Measurements from ENCODE around the gene DLG5.

Gene DLG5

DNA sequence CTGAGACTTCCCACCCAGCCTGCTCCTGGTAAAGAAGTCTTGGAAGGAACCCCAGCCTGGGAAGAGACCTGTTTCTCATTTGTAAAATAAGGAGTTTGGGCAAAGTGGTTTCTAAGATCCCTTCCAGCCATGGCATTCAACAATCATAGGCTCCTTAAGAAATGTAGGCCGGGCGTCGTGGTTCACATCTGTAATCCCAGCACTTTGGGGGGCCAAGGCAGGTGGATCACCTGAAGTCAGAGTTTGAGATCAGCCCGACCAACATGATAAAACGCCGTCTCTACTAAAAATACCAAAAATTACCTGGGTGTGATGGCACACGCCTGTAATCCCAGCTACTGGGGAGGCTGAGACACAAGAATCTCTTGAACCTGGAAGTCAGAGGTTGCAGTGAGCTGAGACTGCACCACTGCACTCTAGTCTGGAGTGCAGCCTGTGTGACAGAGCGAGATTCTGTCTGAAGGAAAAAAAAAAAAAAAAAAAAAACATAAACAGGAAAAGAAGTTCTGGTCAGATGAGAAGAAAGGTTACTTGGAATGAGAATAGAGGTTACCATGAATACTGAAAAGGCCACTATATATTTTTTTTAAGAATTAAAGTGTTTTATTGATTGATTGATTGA lies 15.9 kb downstream of the DLG5 start:
- peaks cover 6% of the 10 kb centered on the region for H3K79me1 ChIP-seq (ENCODE audit: low read length)
- H2BK5ac ChIP-seq (ENCODE audit: low read depth, low read length, poor library complexity), result no peak overlapping the region
- no peak overlapping the region for H3K4me2 ChIP-seq (ENCODE audit: low read length)
- no peak overlapping the region for H2BK12ac ChIP-seq (ENCODE audit: low read length)
- no peak overlapping the region for H2BK120ac ChIP-seq (ENCODE audit: insufficient read depth, low read length, poor library complexity)
- no peak overlapping the region for H3K23ac ChIP-seq (ENCODE audit: low read length)
- peaks cover 2 to 6% of the 10 kb centered on the region in 2 experiments for H3K36me3 ChIP-seq (ENCODE audit: control insufficient read depth in 1 of 2, insufficient read depth in 2 of 2, low read length in 2 of 2)
- no peak for DNase-seq
- H3K9me3 ChIP-seq (ENCODE audit: insufficient read depth, low read depth, low read length), result no peaks in the 10 kb centered on the region
- H3K4me1 ChIP-seq (ENCODE audit: control insufficient read depth in 1 of 2, insufficient read depth in 2 of 2, low read length in 2 of 2), result peaks cover 15 to 22% of the 10 kb centered on the region in 2 experiments
- H3K4ac ChIP-seq (ENCODE audit: low read depth, low read length), result peak overlapping the region; percentile 49
- no peak overlapping the region for H2AK5ac ChIP-seq (ENCODE audit: low read length)
- H3K27ac ChIP-seq (ENCODE audit: low read depth, low read length), result peak overlapping the region; percentile 57
- no peak overlapping the region for H4K12ac ChIP-seq (ENCODE audit: low read depth, low read length)
- no peak overlapping the region for H3K4me3 ChIP-seq (ENCODE audit: low read depth, low read length)
- no peak overlapping the region for H3K9ac ChIP-seq (ENCODE audit: low read length)
- no peak overlapping the region for H2AFZ ChIP-seq (ENCODE audit: insufficient read depth, low read length, poor library complexity)
- H3K27me3 ChIP-seq (ENCODE audit: insufficient read depth, low read length), result no peaks in the 10 kb centered on the region
- peak overlapping the region; percentile 17 for H3K18ac ChIP-seq (ENCODE audit: low read length)
- H4K8ac ChIP-seq (ENCODE audit: low read depth, low read length), result no peak overlapping the region
- no peak overlapping the region for H3K14ac ChIP-seq (ENCODE audit: low read length)
- H4K91ac ChIP-seq (ENCODE audit: low read depth, low read length), result peak overlapping the region; percentile 8
- peaks cover 9% of the 10 kb centered on the region for H3K79me2 ChIP-seq (ENCODE audit: control insufficient read depth, insufficient read depth, low read length, poor library complexity)
- no CpG with 5 or more reads among the region's 8 CpGs for WGBS (ENCODE audit: extremely low coverage, insufficient coverage, insufficient read length)

- peaks cover 9% of the 10 kb centered on the region for H3K79me2 ChIP-seq (ENCODE audit: control insufficient read depth, insufficient read depth, low read length, poor library complexity)
- H3K36me3 ChIP-seq (ENCODE audit: control insufficient read depth in 1 of 2, insufficient read depth in 2 of 2, low read length in 2 of 2), result peaks cover 2 to 6% of the 10 kb centered on the region in 2 experiments
- no peak overlapping the region for H2BK120ac ChIP-seq (ENCODE audit: insufficient read depth, low read length, poor library complexity)
- no peak overlapping the region for H3K9ac ChIP-seq (ENCODE audit: low read length)
- H4K8ac ChIP-seq (ENCODE audit: low read depth, low read length), result no peak overlapping the region
- H3K4me3 ChIP-seq (ENCODE audit: low read depth, low read length), result no peak overlapping the region
- H3K9me3 ChIP-seq (ENCODE audit: insufficient read depth, low read depth, low read length), result no peaks in the 10 kb centered on the region
- WGBS (ENCODE audit: extremely low coverage, insufficient coverage, insufficient read length), result no CpG with 5 or more reads among the region's 11 CpGs
- no peak for DNase-seq
- H4K12ac ChIP-seq (ENCODE audit: low read depth, low read length), result no peak overlapping the region
- H3K14ac ChIP-seq (ENCODE audit: low read length), result no peak overlapping the region
- peak overlapping the region; percentile 2 for H2BK12ac ChIP-seq (ENCODE audit: low read length)
- H3K4me1 ChIP-seq (ENCODE audit: control insufficient read depth in 1 of 2, insufficient read depth in 2 of 2, low read length in 2 of 2), result peaks cover 15 to 22% of the 10 kb centered on the region in 2 experiments
- no peak overlapping the region for H4K91ac ChIP-seq (ENCODE audit: low read depth, low read length)
- H3K4ac ChIP-seq (ENCODE audit: low read depth, low read length), result no peak overlapping the region
- peaks cover 6% of the 10 kb centered on the region for H3K79me1 ChIP-seq (ENCODE audit: low read length)
- no peak overlapping the region for H3K18ac ChIP-seq (ENCODE audit: low read length)
- no peak overlapping the region for H2AK5ac ChIP-seq (ENCODE audit: low read length)
- H2BK5ac ChIP-seq (ENCODE audit: low read depth, low read length, poor library complexity), result no peak overlapping the region
- no peaks in the 10 kb centered on the region for H3K27me3 ChIP-seq (ENCODE audit: insufficient read depth, low read length)
- H3K27ac ChIP-seq (ENCODE audit: low read depth, low read length), result peak overlapping the region; percentile 57
- H2AFZ ChIP-seq (ENCODE audit: insufficient read depth, low read length, poor library complexity), result no peak overlapping the region
- H3K23ac ChIP-seq (ENCODE audit: low read length), result no peak overlapping the region
- H3K4me2 ChIP-seq (ENCODE audit: low read length), result no peak overlapping the region
Observed at GRCh38 chr10:77909749-77910375, 16.7 kb downstream of the DLG5 start.

- DNase-seq, result no peak
- H3K27me3 ChIP-seq (ENCODE audit: insufficient read depth, low read length), result no peaks in the 10 kb centered on the region
- no peak overlapping the region for H2AFZ ChIP-seq (ENCODE audit: insufficient read depth, low read length, poor library complexity)
- H3K9me3 ChIP-seq (ENCODE audit: insufficient read depth, low read depth, low read length), result no peaks in the 10 kb centered on the region
- H3K9ac ChIP-seq (ENCODE audit: low read length), result no peak overlapping the region
- H2BK12ac ChIP-seq (ENCODE audit: low read length), result no peak overlapping the region
- H4K91ac ChIP-seq (ENCODE audit: low read depth, low read length), result no peak overlapping the region
- H3K27ac ChIP-seq (ENCODE audit: low read depth, low read length), result peak overlapping the region; percentile 48
- H2BK120ac ChIP-seq (ENCODE audit: insufficient read depth, low read length, poor library complexity), result no peak overlapping the region
- H3K23ac ChIP-seq (ENCODE audit: low read length), result peak overlapping the region; percentile 76
- no peak overlapping the region for H4K8ac ChIP-seq (ENCODE audit: low read depth, low read length)
- no peak overlapping the region for H3K18ac ChIP-seq (ENCODE audit: low read length)
- no peak overlapping the region for H3K4me2 ChIP-seq (ENCODE audit: low read length)
- H3K79me1 ChIP-seq (ENCODE audit: low read length), result peaks cover 6% of the 10 kb centered on the region
- whole genome bisulfite sequencing (ENCODE audit: extremely low coverage, insufficient coverage, insufficient read length), result no CpG with 5 or more reads among the region's 9 CpGs
- H3K79me2 ChIP-seq (ENCODE audit: control insufficient read depth, insufficient read depth, low read length, poor library complexity), result peaks cover 7% of the 10 kb centered on the region
- H3K36me3 ChIP-seq (ENCODE audit: control insufficient read depth in 1 of 2, insufficient read depth in 2 of 2, low read length in 2 of 2), result peaks cover 2 to 6% of the 10 kb centered on the region in 2 experiments
- no peak overlapping the region for H3K4ac ChIP-seq (ENCODE audit: low read depth, low read length)
- no peak overlapping the region for H3K14ac ChIP-seq (ENCODE audit: low read length)
- H3K4me3 ChIP-seq (ENCODE audit: low read depth, low read length), result no peak overlapping the region
- H3K4me1 ChIP-seq (ENCODE audit: control insufficient read depth in 1 of 2, insufficient read depth in 2 of 2, low read length in 2 of 2), result peaks cover 15 to 22% of the 10 kb centered on the region in 2 experiments
- no peak overlapping the region for H2AK5ac ChIP-seq (ENCODE audit: low read length)
- peak overlapping the region; percentile 28 for H2BK5ac ChIP-seq (ENCODE audit: low read depth, low read length, poor library complexity)
- no peak overlapping the region for H4K12ac ChIP-seq (ENCODE audit: low read depth, low read length)
Observed at GRCh38 chr10:77909021-77909748, 17.4 kb downstream of the DLG5 start.

DNA sequence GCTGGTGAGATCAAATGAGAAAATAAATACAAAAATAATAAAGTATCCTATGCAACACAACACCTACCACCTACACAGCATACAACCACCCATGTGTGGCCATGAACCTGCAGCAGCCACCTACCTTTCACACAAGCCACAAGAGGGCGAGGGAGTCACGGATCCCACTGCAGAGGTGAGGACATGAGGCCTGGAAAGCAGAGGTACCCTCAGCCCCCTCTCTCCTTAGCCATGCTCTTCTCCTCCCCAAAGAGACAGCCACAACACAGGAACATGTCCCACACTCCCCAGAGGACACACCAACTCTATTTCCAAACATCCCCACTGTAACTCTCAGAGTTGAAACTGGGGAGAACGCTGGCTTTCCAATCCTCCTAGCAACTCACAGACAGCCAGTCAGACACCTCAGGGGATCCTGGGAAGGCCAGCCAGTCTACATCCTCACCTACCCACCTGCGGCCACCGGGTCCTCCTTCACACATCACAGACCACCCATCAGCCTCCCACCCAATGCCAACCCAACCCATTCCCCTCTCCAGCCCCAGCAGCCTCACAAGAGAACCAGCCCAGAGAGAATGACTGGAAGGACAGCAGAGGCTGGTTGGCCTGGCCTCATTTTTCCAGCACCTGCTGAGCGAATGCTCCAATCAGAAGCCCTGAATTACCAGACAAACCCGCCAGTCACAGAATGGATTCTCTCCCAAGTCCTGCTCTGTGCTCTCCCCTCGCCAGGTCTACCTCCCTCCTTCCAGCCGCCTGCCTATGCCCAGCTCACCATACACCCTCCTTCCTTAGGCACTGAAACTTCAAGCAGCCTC lies 18.4 kb downstream of the DLG5 start:
- no peaks in the 10 kb centered on the region for H3K27me3 ChIP-seq (ENCODE audit: insufficient read depth, low read length)
- no peak overlapping the region for H3K4me3 ChIP-seq (ENCODE audit: low read depth, low read length)
- peak overlapping the region; percentile 55 for H4K8ac ChIP-seq (ENCODE audit: low read depth, low read length)
- H2AK5ac ChIP-seq (ENCODE audit: low read length), result peak overlapping the region; percentile 44
- H2BK5ac ChIP-seq (ENCODE audit: low read depth, low read length, poor library complexity), result no peak overlapping the region
- peak overlapping the region; percentile 50 for H2BK120ac ChIP-seq (ENCODE audit: insufficient read depth, low read length, poor library complexity)
- peaks cover 4% of the 10 kb centered on the region for H3K79me2 ChIP-seq (ENCODE audit: control insufficient read depth, insufficient read depth, low read length, poor library complexity)
- no peak overlapping the region for H3K9ac ChIP-seq (ENCODE audit: low read length)
- peak overlapping the region; percentile 51 for H2BK12ac ChIP-seq (ENCODE audit: low read length)
- H3K79me1 ChIP-seq (ENCODE audit: low read length), result peaks cover 6% of the 10 kb centered on the region
- no peaks in the 10 kb centered on the region for H3K9me3 ChIP-seq (ENCODE audit: insufficient read depth, low read depth, low read length)
- H4K12ac ChIP-seq (ENCODE audit: low read depth, low read length), result no peak overlapping the region
- peak in 1 of 2 donors; percentile 26 for DNase-seq
- H3K14ac ChIP-seq (ENCODE audit: low read length), result peak overlapping the region; percentile 59
- peaks cover 15 to 22% of the 10 kb centered on the region in 2 experiments for H3K4me1 ChIP-seq (ENCODE audit: control insufficient read depth in 1 of 2, insufficient read depth in 2 of 2, low read length in 2 of 2)
- no peak overlapping the region for H3K27ac ChIP-seq (ENCODE audit: low read depth, low read length)
- H3K4ac ChIP-seq (ENCODE audit: low read depth, low read length), result peak overlapping the region; percentile 78
- H3K4me2 ChIP-seq (ENCODE audit: low read length), result no peak overlapping the region
- peak overlapping the region; percentile 7 for H3K18ac ChIP-seq (ENCODE audit: low read length)
- whole genome bisulfite sequencing (ENCODE audit: extremely low coverage, insufficient coverage, insufficient read length), result no CpG with 5 or more reads among the region's 9 CpGs
- H4K91ac ChIP-seq (ENCODE audit: low read depth, low read length), result peak overlapping the region; percentile 23
- H3K36me3 ChIP-seq (ENCODE audit: control insufficient read depth in 1 of 2, insufficient read depth in 2 of 2, low read length in 2 of 2), result peaks cover 2 to 6% of the 10 kb centered on the region in 2 experiments
- H3K23ac ChIP-seq (ENCODE audit: low read length), result no peak overlapping the region
- no peak overlapping the region for H2AFZ ChIP-seq (ENCODE audit: insufficient read depth, low read length, poor library complexity)
